B cell (primary cell): ENCODE measurements around the gene RAI1. TPM values are rescaled to one million over a fixed set of nuclear protein-coding genes. Genes with fewer than 3 reads are reported as not detected.

Experiments
- ATAC-seq: fragments of 200-7000 bp; cut with Tn5 transposase; one replicate; pipeline ENCODE4 v1.10.0; 2021; ENCODE audit warnings: low read depth, mild to moderate bottlenecking, moderate number of reproducible peaks, moderate library complexity
- CTCF ChIA-PET: fragments of 350-600 bp; sonication (Branson Sonifier 250); formaldehyde crosslinking; loops from one replicate; lab custom pipeline; 2021; ENCODE audit warnings: antibody characterized with exemption, inconsistent platforms; lab: Charles Lee
- POLR2A ChIA-PET: fragments of 350-600 bp; sonication (Branson Sonifier 250); formaldehyde crosslinking; loops from one replicate; lab custom pipeline; 2021; ENCODE audit warnings: antibody characterized with exemption; lab: Charles Lee
- DNase-seq: peaks from one replicate; pipeline ENCODE4 v3.0.0; 2013
- H2AFZ ChIP-seq: 2 replicates; pipeline ENCODE4 v1.6.1; 2012; ENCODE audit warnings: mild to moderate bottlenecking, low read depth, low read length; ENCODE audit not compliant: insufficient read depth, poor library complexity, severe bottlenecking
- H3K27ac ChIP-seq, 2 donors: 1 replicate in 1 of 2; 2 replicates in 1 of 2; pipeline ENCODE4 v1.5.1; 2012 to 2013; ENCODE audit warnings: low read length in 2 of 2, mild to moderate bottlenecking in 2 of 2, moderate library complexity in 1 of 2
- H3K27me3 ChIP-seq, 4 experiments: fragments of 200-600 bp in 1 of 4; sonication (generic) in 1 of 4; replicated peaks in 1 of 4; 1 replicate in 2 of 4; 2 replicates in 2 of 4; pipeline versions ENCODE4 v1.6.1 to v1.7.0; 2013 to 2016; ENCODE audit warnings: low read length in 3 of 4, mild to moderate bottlenecking in 2 of 4, mixed read lengths in 1 of 4, moderate library complexity in 1 of 4; ENCODE audit not compliant: insufficient read depth in 4 of 4, control insufficient read depth in 3 of 4; ENCODE audit errors: control extremely low read depth in 1 of 4
- H3K36me3 ChIP-seq, 2 experiments: replicated peaks in 1 of 2; 1 replicate in 1 of 2; 2 replicates in 1 of 2; pipeline versions ENCODE4 v1.6.1 to v1.7.1; 2013; ENCODE audit warnings: low read length in 1 of 2; ENCODE audit not compliant: insufficient read depth in 2 of 2, control insufficient read depth in 1 of 2; ENCODE audit errors: control extremely low read depth in 1 of 2, extremely low read depth in 1 of 2
- H3K4me1 ChIP-seq, 2 donors: fragments of 200-600 bp in 1 of 2; sonication (generic) in 1 of 2; 1 replicate in 1 of 2; 2 replicates in 1 of 2; pipeline versions ENCODE4 v1.5.1 to v1.6.1; 2013 to 2017; ENCODE audit warnings: low read length in 2 of 2; ENCODE audit not compliant: control insufficient read depth in 2 of 2, insufficient read depth in 2 of 2
- H3K4me2 ChIP-seq: replicated peaks from 2 replicates; pipeline ENCODE3; 2012; ENCODE audit warnings: mild to moderate bottlenecking, low read depth, low read length; ENCODE audit not compliant: poor library complexity, severe bottlenecking
- H3K4me3 ChIP-seq, 5 experiments: fragments of 200-600 bp in 1 of 5; sonication (generic) in 1 of 5; 1 replicate in 3 of 5; 2 replicates in 2 of 5; pipeline versions ENCODE4 v1.5.1 to v1.7.0; 2011 to 2016; ENCODE audit warnings: low read length in 4 of 5, mild to moderate bottlenecking in 4 of 5, low read depth in 2 of 5, control low read depth in 1 of 5, moderate library complexity in 1 of 5; ENCODE audit not compliant: insufficient read depth in 1 of 5; ENCODE audit errors: control extremely low read depth in 1 of 5, extremely low read depth in 1 of 5
- H3K79me2 ChIP-seq: fragments of 200-600 bp; sonication (generic); one replicate; pipeline ENCODE4 v1.6.0; 2016; ENCODE audit warnings: low read length; ENCODE audit not compliant: control insufficient read depth, insufficient read depth
- H3K9ac ChIP-seq: fragments of 200-600 bp; sonication (generic); 2 replicates; pipeline ENCODE4 v1.6.1; 2017; ENCODE audit warnings: mild to moderate bottlenecking, low read length, moderate library complexity
- H3K9me3 ChIP-seq, 3 donors: one replicate each; pipeline versions ENCODE4 v1.6.1 to v1.7.1; 2013; ENCODE audit warnings: low read length in 2 of 3; ENCODE audit not compliant: control insufficient read depth in 2 of 3, insufficient read depth in 1 of 3; ENCODE audit errors: control extremely low read depth in 1 of 3
- H4K20me1 ChIP-seq: 2 replicates; pipeline ENCODE4 v1.6.0; 2012; ENCODE audit warnings: mild to moderate bottlenecking, low read length; ENCODE audit not compliant: insufficient read depth, control insufficient read depth, poor library complexity, severe bottlenecking
- H3K27ac Mint-ChIP-seq: one replicate; pipeline ENCODE4 v1.8.0; 2021; ENCODE audit warnings: mixed read lengths
- H3K27me3 Mint-ChIP-seq: one replicate; pipeline ENCODE4 v1.8.0; 2021; ENCODE audit warnings: mixed read lengths
- H3K4me1 Mint-ChIP-seq: one replicate; pipeline ENCODE4 v1.8.0; 2021; ENCODE audit warnings: mixed read lengths
- H3K4me3 Mint-ChIP-seq: one replicate; pipeline ENCODE4 v1.8.0; 2021; ENCODE audit warnings: mixed read lengths
- H3K9me3 Mint-ChIP-seq: one replicate; pipeline ENCODE4 v1.8.0; 2022; ENCODE audit warnings: mixed read lengths; ENCODE audit not compliant: insufficient read depth
- EZH2 ChIP-seq: IDR thresholded peaks from 2 replicates; pipeline ENCODE4 v1.6.1; 2012; ENCODE audit warnings: borderline replicate concordance, low read depth, mild to moderate bottlenecking, moderate library complexity, low read length; ENCODE audit not compliant: insufficient read depth, poor library complexity, severe bottlenecking
- WGBS: methylation state at CpG from one replicate; pipeline ENCODE4 v1.1.5; 2013; ENCODE audit warnings: missing lambda C conversion rate; ENCODE audit not compliant: insufficient coverage; 5-methylcytosine and 5-hydroxymethylcytosine counted together
- intact Hi-C: fragments of 100-400 bp; cut with micrococcal nuclease; formaldehyde crosslinking; loops from one replicate; pipeline ENCODE4 v1.10.0; 2022
- polyA plus RNA-seq: library from polyadenylated mRNA; depleted of rRNA; stranded (reverse); fragments of >200 nt; gene quantifications from 2 replicates; pipeline ENCODE4 v1.2.3, GENCODE V29; 2012
- total RNA-seq, 2 donors: library from RNA; stranded (reverse); fragments of 120-200 nt in 1 of 2; gene quantifications; 1 replicate in 1 of 2; 2 replicates in 1 of 2; pipeline versions ENCODE4 v1.2.3 to v1.2.4, GENCODE V29; 2013 to 2022
- TF ChIP-seq, protein P1 (sequence below): fragments of 200-600 bp; IDR thresholded peaks from one replicate; pipeline ENCODE4 v1.8.0; 2022; ENCODE audit warnings: antibody characterized with exemption, mild to moderate bottlenecking

Gene RAI1
- total and polyA plus RNA-seq, 2 donors (not counting 1 experiment from before 2014, with no cell fraction given): 4.7 to 34.0 TPM

- Histone ChIP-seq H3K27ac (no peak overlapping the region), H3K27me3 (no peaks in the 10 kb centered on the region), H3K79me2 (peaks cover 10% of the 10 kb centered on the region), H3K4me1 (peaks cover 0 to 9% of the 10 kb centered on the region in 2 donors), H2AFZ (no peak overlapping the region), H4K20me1 (peaks cover 30% of the 10 kb centered on the region), H3K4me3 (no peak overlapping the region), H3K4me2 (no peak overlapping the region), H3K9me3 (no peaks in the 10 kb centered on the region), H3K36me3 (peaks cover 0 to 44% of the 10 kb centered on the region in 2 experiments), H3K9ac (no peak overlapping the region)
- no peak for DNase-seq
- intact Hi-C loops: no loop called here
- 96% methylated on average over 15 of the region's 17 CpGs for WGBS
- no peak overlapping the region for H3K4me3 Mint-ChIP-seq
- TF ChIP-seq, protein P1, sequence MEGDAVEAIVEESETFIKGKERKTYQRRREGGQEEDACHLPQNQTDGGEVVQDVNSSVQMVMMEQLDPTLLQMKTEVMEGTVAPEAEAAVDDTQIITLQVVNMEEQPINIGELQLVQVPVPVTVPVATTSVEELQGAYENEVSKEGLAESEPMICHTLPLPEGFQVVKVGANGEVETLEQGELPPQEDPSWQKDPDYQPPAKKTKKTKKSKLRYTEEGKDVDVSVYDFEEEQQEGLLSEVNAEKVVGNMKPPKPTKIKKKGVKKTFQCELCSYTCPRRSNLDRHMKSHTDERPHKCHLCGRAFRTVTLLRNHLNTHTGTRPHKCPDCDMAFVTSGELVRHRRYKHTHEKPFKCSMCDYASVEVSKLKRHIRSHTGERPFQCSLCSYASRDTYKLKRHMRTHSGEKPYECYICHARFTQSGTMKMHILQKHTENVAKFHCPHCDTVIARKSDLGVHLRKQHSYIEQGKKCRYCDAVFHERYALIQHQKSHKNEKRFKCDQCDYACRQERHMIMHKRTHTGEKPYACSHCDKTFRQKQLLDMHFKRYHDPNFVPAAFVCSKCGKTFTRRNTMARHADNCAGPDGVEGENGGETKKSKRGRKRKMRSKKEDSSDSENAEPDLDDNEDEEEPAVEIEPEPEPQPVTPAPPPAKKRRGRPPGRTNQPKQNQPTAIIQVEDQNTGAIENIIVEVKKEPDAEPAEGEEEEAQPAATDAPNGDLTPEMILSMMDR: no peak
- TF ChIP-seq EZH2: no peak
- POLR2A ChIA-PET: no interaction called here
- no peak for ATAC-seq
- no peaks in the 10 kb centered on the region for H3K9me3 Mint-ChIP-seq
- peaks cover 18% of the 10 kb centered on the region for H3K4me1 Mint-ChIP-seq
- H3K27ac Mint-ChIP-seq: no peak overlapping the region
- H3K27me3 Mint-ChIP-seq: no peaks in the 10 kb centered on the region
- CTCF ChIA-PET: interaction anchor here (1.1 to 6.4 kb wide), 3 partner anchors 38 to 122 kb away, joined by 3 to 109 read pairs (median 6); no protein-coding TSS in a partner anchor
These were observed 134.4 kb downstream of the RAI1 start for GRCh38 chr17:17815436-17816200.

GRCh38 chr17:17816240-17816814, 135.1 kb downstream of the RAI1 start:
- no peaks in the 10 kb centered on the region for H3K9me3 Mint-ChIP-seq
- H3K27me3 Mint-ChIP-seq: no peaks in the 10 kb centered on the region
- 98% methylated on average over 22 of the region's 22 CpGs for WGBS
- H3K27ac Mint-ChIP-seq: no peak overlapping the region
- Histone ChIP-seq H2AFZ (no peak overlapping the region), H3K27ac (no peak overlapping the region), H3K27me3 (no peaks in the 10 kb centered on the region), H3K4me1 (peaks cover 0 to 9% of the 10 kb centered on the region in 2 donors), H4K20me1 (peaks cover 37% of the 10 kb centered on the region), H3K9me3 (no peaks in the 10 kb centered on the region), H3K9ac (no peak overlapping the region), H3K4me2 (no peak overlapping the region), H3K4me3 (no peak overlapping the region), H3K79me2 (peaks cover 17% of the 10 kb centered on the region), H3K36me3 (peaks cover 0 to 44% of the 10 kb centered on the region in 2 experiments)
- H3K4me1 Mint-ChIP-seq: peaks cover 20% of the 10 kb centered on the region
- POLR2A ChIA-PET: no interaction called here
- CTCF ChIA-PET: interaction anchor here (1.1 to 6.4 kb wide), 2 partner anchors 43 to 122 kb away, joined by 3 to 109 read pairs; no protein-coding TSS in a partner anchor
- intact Hi-C loops: no loop called here
- no peak for ATAC-seq
- TF ChIP-seq, protein P1: no peak
- no peak for TF ChIP-seq EZH2
- no peak overlapping the region for H3K4me3 Mint-ChIP-seq
- DNase-seq: no peak
